SK-N-SH treated with all-trans-retinoic acid at 6 μM for 48 hours (cell line): ENCODE measurements around the gene KRTAP20-3.

Experiments
- ATAC-seq: fragments of 200-7000 bp; cut with Tn5 transposase; 3 replicates; pipeline ENCODE4 v1.9.1; 2020; ENCODE audit warnings: mild to moderate bottlenecking, moderate library complexity
- ARNTL ChIP-seq: fragments of 450-650 bp; formaldehyde crosslinking; IDR thresholded peaks from 2 replicates; pipeline ENCODE4 v1.5.0; 2020; ENCODE audit warnings: low read depth, mild to moderate bottlenecking, moderate library complexity, borderline replicate concordance
- BACH2 ChIP-seq: fragments of 250-450 bp; sonication (Bioruptor Pico); IDR thresholded peaks from 2 replicates; pipeline ENCODE4 v1.9.0; 2021; ENCODE audit warnings: mild to moderate bottlenecking, borderline replicate concordance
- CSDC2 ChIP-seq: fragments of 250-450 bp; sonication (Bioruptor Pico); IDR thresholded peaks from 2 replicates; pipeline ENCODE4 v1.5.0; 2020; ENCODE audit warnings: mild to moderate bottlenecking, moderate library complexity
- CSRNP3 ChIP-seq: fragments of 250-450 bp; sonication (Bioruptor Pico); IDR thresholded peaks from 2 replicates; pipeline ENCODE4 v1.5.1; 2021; ENCODE audit warnings: mild to moderate bottlenecking, moderate library complexity
- ESRRG ChIP-seq: fragments of 250-450 bp; sonication (Bioruptor Pico); IDR thresholded peaks from 2 replicates; pipeline ENCODE4 v1.6.1; 2021; ENCODE audit warnings: mild to moderate bottlenecking
- ISL1 ChIP-seq: fragments of 250-450 bp; sonication (Bioruptor Pico); IDR thresholded peaks from 2 replicates; pipeline ENCODE4 v2.1.2; 2022; ENCODE audit warnings: mild to moderate bottlenecking, moderate library complexity
- OSR1 ChIP-seq: fragments of 250-450 bp; sonication (Bioruptor Pico); IDR thresholded peaks from 2 replicates; pipeline ENCODE4 v1.8.0; 2022; ENCODE audit warnings: moderate library complexity, mild to moderate bottlenecking, inconsistent platforms
- PATZ1 ChIP-seq: fragments of 250-450 bp; sonication (Bioruptor Pico); IDR thresholded peaks from 2 replicates; pipeline ENCODE4 v1.8.0; 2020; ENCODE audit warnings: mild to moderate bottlenecking, moderate library complexity, borderline replicate concordance
- POU6F1 ChIP-seq: fragments of 250-450 bp; sonication (Bioruptor Pico); IDR thresholded peaks from 2 replicates; pipeline ENCODE4 v1.8.0; 2021; ENCODE audit warnings: low read depth, mild to moderate bottlenecking, moderate library complexity, borderline replicate concordance
- PPARA ChIP-seq: fragments of 250-450 bp; sonication (Bioruptor Pico); IDR thresholded peaks from 2 replicates; pipeline ENCODE4 v1.5.0; 2020; ENCODE audit warnings: mild to moderate bottlenecking, borderline replicate concordance
- RARB ChIP-seq: fragments of 250-450 bp; sonication (Bioruptor Pico); IDR thresholded peaks from 2 replicates; pipeline ENCODE4 v1.8.0; 2021; ENCODE audit warnings: mild to moderate bottlenecking, moderate library complexity
- SNAI2 ChIP-seq: fragments of 250-450 bp; sonication (Bioruptor Pico); IDR thresholded peaks from 2 replicates; pipeline ENCODE4 v1.5.0; 2020; ENCODE audit warnings: mild to moderate bottlenecking, moderate library complexity
- TOX ChIP-seq: fragments of 250-450 bp; sonication (Bioruptor Pico); IDR thresholded peaks from 2 replicates; pipeline ENCODE4 v1.8.0; 2021; ENCODE audit warnings: mild to moderate bottlenecking, moderate library complexity, borderline replicate concordance
- ZC3H10 ChIP-seq: fragments of 250-450 bp; sonication (Bioruptor Pico); IDR thresholded peaks from 2 replicates; pipeline ENCODE4 v1.5.1; 2021; ENCODE audit warnings: mild to moderate bottlenecking, moderate library complexity
- ZFP3 ChIP-seq: fragments of 250-450 bp; sonication (Bioruptor Pico); IDR thresholded peaks from 2 replicates; pipeline ENCODE4 v1.5.0; 2020; ENCODE audit warnings: mild to moderate bottlenecking, moderate library complexity
- ZFP30 ChIP-seq: fragments of 450-650 bp; formaldehyde crosslinking; IDR thresholded peaks from 2 replicates; pipeline ENCODE4 v1.5.0; 2022; ENCODE audit warnings: mild to moderate bottlenecking, moderate library complexity
- ZNF565 ChIP-seq: fragments of 450-650 bp; formaldehyde crosslinking; conservative IDR thresholded peaks from 2 replicates; pipeline ENCODE4 v1.5.0; 2020; ENCODE audit warnings: low read depth, mild to moderate bottlenecking, moderate library complexity
- ZNF70 ChIP-seq: fragments of 450-650 bp; formaldehyde crosslinking; IDR thresholded peaks from 2 replicates; pipeline ENCODE4 v1.5.0; 2020; ENCODE audit warnings: mild to moderate bottlenecking, moderate library complexity
- TF ChIP-seq, protein P1 (sequence below): fragments of 250-450 bp; sonication (Bioruptor Pico); IDR thresholded peaks from 2 replicates; pipeline ENCODE4 v1.5.0; 2020; ENCODE audit warnings: mild to moderate bottlenecking, moderate library complexity
- TF ChIP-seq, protein P2 (sequence below): fragments of 250-450 bp; sonication (Bioruptor Pico); IDR thresholded peaks from 2 replicates; pipeline ENCODE4 v1.5.1; 2020; ENCODE audit warnings: low read depth, mild to moderate bottlenecking, moderate library complexity

KRTAP20-3 gene

GRCh38 chr21:30613836-30614235 lies 28.8 kb upstream of the KRTAP20-3 start, which contains the start of gene KRTAP6-1:
Gene KRTAP6-1, minus strand, starts transcription at chr21:30613930. Its CDS starts 26 bp downstream, at chr21:30613904.
- TF ChIP-seq SNAI2 (CRISPR knock-in tag) (no peak), ESRRG (CRISPR knock-in tag) (no peak), BACH2 (CRISPR knock-in tag) (no peak), ZC3H10 (no peak), TOX (CRISPR knock-in tag) (no peak), ARNTL (CRISPR knock-in tag) (no peak), ZNF565 (CRISPR knock-in tag) (no peak), PPARA (no peak)
- no peak for ATAC-seq

DNA sequence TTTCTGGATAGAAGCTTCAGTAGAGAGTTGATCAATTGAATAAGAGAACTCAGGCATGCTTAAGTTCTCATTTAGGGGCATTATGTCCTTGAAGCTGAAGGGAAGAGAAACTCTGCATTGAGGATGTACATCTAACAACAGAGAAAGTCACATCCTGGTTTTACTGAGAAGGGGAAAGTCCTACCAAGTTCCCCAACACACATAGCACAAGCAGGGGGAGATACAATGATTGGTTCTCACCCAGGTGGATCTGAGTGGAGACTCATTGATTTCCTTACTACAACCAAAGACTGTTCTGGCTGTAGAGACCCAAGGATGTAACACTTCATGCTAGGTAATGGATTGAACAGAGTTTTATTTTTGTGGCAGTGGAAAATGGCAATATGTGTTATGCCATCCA lies 27.5 kb upstream of the KRTAP20-3 start:
- ATAC-seq, result no peak
- TF ChIP-seq ZFP3 (CRISPR knock-in tag) (no peak), RARB (no peak), ESRRG (CRISPR knock-in tag) (no peak), ZC3H10 (no peak), POU6F1 (CRISPR knock-in tag) (no peak)
- TF ChIP-seq, protein P1, sequence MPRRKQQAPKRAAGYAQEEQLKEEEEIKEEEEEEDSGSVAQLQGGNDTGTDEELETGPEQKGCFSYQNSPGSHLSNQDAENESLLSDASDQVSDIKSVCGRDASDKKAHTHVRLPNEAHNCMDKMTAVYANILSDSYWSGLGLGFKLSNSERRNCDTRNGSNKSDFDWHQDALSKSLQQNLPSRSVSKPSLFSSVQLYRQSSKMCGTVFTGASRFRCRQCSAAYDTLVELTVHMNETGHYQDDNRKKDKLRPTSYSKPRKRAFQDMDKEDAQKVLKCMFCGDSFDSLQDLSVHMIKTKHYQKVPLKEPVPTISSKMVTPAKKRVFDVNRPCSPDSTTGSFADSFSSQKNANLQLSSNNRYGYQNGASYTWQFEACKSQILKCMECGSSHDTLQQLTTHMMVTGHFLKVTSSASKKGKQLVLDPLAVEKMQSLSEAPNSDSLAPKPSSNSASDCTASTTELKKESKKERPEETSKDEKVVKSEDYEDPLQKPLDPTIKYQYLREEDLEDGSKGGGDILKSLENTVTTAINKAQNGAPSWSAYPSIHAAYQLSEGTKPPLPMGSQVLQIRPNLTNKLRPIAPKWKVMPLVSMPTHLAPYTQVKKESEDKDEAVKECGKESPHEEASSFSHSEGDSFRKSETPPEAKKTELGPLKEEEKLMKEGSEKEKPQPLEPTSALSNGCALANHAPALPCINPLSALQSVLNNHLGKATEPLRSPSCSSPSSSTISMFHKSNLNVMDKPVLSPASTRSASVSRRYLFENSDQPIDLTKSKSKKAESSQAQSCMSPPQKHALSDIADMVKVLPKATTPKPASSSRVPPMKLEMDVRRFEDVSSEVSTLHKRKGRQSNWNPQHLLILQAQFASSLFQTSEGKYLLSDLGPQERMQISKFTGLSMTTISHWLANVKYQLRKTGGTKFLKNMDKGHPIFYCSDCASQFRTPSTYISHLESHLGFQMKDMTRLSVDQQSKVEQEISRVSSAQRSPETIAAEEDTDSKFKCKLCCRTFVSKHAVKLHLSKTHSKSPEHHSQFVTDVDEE (CRISPR knock-in tag), result no peak

DNA sequence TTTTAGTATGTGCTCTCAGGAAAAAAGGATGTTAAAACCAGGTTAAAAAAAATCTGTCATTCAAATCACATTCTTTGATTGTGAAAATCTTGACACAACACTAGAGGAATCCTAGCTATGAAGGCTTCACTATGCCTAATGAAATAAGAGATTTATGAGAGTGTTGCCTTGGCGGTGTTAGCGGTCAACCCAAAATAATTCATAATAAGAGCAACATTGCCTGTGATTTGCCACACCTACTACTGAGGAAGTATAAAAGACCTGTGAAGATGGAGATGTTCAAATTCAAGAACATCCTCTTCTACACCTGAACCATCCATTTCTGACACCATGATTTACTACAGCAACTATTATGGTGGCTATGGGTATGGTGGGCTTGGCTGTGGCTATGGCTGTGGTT lies 26.5 kb upstream of the KRTAP20-3 start, which contains the start of gene KRTAP20-1:
KRTAP20-1 (plus strand) TSS at position 301 of the 400 bp plus-strand sequence; CDS start at position 331, 30 bp downstream.
- no peak for ATAC-seq
- TF ChIP-seq RARB (no peak), ZNF70 (CRISPR knock-in tag) (no peak), ISL1 (CRISPR knock-in tag) (no peak), ARNTL (CRISPR knock-in tag) (no peak), PATZ1 (CRISPR knock-in tag) (no peak), OSR1 (no peak), PPARA (no peak)
- TF ChIP-seq, all 23 proteins: peak for 0

- no peak for ATAC-seq
- TF ChIP-seq ZNF565 (CRISPR knock-in tag) (no peak), ARNTL (CRISPR knock-in tag) (no peak), CSDC2 (CRISPR knock-in tag) (no peak), SNAI2 (CRISPR knock-in tag) (no peak), ZFP30 (CRISPR knock-in tag) (no peak), ZC3H10 (no peak), BACH2 (CRISPR knock-in tag) (no peak)
Observed at GRCh38 chr21:30620080-30620479, 22.6 kb upstream of the KRTAP20-3 start.

GRCh38 chr21:30620522-30620921 lies 22.1 kb upstream of the KRTAP20-3 start, which contains the start of gene KRTAP20-4:
Gene KRTAP20-4, plus strand, starts transcription at chr21:30620627.
- ATAC-seq, result no peak
- TF ChIP-seq ZFP3 (CRISPR knock-in tag), result no peak
- no peak for TF ChIP-seq SNAI2 (CRISPR knock-in tag)
- TF ChIP-seq, protein P1 (CRISPR knock-in tag), result no peak
- TF ChIP-seq TOX (CRISPR knock-in tag), result no peak
- no peak for TF ChIP-seq ISL1 (CRISPR knock-in tag)
- TF ChIP-seq, protein P2, sequence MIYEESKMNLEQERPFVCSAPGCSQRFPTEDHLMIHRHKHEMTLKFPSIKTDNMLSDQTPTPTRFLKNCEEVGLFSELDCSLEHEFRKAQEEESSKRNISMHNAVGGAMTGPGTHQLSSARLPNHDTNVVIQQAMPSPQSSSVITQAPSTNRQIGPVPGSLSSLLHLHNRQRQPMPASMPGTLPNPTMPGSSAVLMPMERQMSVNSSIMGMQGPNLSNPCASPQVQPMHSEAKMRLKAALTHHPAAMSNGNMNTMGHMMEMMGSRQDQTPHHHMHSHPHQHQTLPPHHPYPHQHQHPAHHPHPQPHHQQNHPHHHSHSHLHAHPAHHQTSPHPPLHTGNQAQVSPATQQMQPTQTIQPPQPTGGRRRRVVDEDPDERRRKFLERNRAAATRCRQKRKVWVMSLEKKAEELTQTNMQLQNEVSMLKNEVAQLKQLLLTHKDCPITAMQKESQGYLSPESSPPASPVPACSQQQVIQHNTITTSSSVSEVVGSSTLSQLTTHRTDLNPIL (CRISPR knock-in tag), result no peak
- TF ChIP-seq CSRNP3, result no peak
- no peak for TF ChIP-seq ARNTL (CRISPR knock-in tag)
- TF ChIP-seq BACH2 (CRISPR knock-in tag), result no peak
